ENCODE results near the gene TPCN2.

The TPCN2 gene

DNA sequence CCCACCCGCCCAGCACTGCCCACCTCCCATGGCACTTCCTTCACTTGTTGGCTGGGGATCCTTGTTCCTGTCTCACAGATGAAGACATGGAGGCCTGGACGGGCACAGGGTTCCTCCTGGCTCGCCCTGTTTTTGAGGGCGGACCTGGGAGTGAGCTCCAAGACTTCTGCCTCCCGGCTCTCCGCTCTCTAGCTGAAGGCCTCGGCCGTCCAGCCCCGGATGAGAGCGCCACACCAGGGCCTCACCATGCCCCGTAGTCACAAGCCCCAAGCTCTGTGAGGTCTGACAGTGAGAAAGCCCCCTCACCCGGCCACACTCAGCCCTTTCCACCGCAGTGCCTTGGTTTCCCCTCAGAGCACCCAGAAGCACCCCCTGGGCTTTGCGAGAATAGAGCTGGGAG, 9.1 kb downstream of the TPCN2 start:
- DNase-seq (ENCODE audit: low spot score), result no peak

DNA sequence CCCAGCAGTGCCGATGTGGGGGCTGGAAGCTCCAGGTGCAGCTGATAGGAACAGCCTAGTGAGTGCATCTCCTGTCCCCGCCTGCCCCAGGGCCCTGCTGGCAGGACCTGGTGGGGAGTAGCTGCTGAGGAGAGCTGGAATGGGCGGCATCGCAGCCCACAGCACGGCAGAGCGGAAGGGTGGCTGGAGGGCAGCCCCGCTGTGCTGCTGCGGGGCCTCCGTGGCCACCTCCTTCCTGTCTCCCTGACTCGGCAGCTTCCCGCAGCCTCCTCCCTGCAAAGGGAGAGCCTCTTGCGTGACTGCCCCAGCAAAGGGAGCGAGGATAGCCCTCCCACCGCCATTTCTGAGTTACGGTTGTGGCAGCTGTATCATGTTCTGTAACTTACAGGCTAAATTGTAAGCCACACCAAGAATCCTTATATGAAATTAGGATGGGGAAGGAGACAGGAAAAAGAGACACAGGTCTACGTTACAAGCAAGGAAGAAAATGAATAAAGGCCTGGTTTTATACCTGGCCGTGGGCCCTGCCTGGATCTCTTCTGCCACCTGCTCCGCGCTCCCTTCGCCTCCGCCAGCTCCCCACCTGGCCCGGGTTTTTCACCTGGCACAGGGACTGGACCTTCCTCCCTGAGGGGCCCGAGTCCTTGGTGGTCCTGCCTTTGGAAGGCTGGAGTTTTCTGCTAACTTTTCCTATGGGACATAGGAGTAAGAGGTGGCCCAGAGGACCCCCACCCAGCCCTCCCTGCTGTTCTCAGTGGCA, 10.0 kb downstream of the TPCN2 start:
- peak; percentile 44 for DNase-seq (ENCODE audit: low spot score)

DNA sequence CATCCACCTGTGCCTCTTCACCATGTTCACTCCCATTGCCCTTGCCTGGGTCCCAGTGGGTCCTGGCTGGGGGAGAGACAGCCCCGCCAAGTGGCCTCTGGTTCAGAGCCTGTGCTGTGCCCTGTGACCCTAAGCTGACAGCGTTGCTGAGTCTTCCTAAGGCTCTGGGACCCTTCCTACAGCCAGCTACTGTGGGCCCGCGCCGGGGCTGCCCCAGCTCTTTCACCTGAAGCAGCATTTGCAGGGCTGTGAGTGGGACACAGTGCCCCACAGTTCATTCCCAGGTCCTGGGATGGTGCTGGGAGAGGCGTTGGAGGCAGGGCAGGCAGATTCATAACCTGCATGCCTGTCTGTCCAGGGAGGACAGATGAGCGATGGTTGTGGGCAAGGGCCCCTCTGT, 10.7 kb downstream of the TPCN2 start:
- DNase-seq (ENCODE audit: low spot score), result no peak

DNA sequence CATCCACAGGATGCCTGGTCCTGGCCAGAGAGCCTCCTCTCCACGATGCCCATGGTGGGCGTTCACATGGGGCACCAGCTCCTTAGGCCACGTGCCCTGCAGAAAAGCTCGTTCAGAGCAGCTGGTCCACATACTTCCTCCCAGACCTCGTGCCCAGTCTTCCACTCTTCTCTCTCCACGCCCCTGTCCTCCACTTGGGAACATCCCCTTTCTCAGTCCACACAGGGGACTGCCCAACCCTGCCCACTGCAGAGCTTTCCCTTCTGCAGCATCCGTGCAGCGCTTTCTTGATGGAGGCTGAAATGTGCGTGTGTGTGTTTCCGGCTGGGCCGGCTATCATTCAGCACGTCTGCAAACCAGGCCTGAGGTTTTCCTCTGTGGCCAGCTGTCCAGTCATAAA, 11.3 kb downstream of the TPCN2 start:
- DNase-seq (ENCODE audit: low spot score), result no peak

DNA sequence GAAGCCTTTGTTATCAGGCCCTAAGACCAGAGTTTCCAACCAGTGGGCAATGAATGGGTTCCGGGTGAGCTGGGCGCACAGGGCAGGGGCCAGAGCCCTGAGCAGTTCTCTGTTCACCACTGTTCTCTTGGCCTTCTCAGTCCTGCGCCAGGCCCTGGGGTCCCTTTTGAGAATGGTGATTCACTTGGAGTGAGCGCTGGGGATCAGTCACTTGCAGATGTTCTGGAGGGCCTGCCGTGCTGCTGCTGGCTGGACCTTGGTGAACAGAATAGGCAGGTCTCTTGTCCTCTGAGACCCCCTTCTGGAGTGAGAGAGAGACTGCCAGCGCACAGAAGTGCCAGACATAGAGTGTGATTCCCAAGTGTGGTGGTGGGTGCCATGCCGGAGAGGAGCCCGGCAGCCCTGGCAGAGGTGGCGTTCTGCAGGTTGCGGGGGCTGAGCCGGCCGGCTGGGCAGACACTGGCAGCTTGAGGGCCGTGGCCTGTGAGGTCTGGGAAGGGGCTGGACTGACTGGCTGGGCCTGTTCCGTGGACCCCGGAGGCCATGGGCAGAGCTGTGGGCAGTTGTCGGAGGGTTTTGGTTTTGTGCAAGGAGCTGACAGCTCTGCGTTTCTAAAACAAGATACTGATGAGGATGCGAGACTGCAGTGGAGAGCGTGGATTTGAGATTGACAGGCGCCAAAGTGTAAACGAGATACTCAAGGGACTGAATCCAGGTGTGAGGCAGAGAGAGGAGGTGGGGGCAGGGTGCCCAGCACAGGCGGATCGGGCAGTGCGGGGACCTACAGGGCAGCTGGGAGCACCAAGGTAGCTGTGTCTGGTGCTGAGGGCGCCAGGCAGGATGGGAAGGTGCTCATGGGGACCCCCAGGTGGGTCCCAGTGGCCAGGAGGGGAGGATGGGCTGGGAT, 12.3 kb downstream of the TPCN2 start:
- DNase-seq (ENCODE audit: low spot score), result no peak

DNA sequence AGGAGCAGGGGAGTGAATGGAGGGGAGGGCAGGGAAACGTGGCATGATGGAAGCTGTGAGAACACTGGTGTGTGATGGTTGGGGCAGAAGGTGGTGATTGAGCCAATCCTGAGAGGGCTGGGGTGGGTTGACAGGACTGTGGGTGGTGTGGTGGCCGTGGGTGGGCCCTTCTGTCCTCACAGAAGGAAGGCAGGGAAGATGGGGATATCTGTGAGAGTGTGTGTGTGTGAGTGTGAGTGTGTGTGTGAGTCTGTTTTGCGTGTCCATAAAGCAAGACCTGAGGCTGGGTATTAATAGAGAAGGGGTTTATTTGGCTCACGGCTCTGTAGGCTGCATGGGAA, 13.0 kb downstream of the TPCN2 start:
- no peak for DNase-seq (ENCODE audit: low spot score)

DNA sequence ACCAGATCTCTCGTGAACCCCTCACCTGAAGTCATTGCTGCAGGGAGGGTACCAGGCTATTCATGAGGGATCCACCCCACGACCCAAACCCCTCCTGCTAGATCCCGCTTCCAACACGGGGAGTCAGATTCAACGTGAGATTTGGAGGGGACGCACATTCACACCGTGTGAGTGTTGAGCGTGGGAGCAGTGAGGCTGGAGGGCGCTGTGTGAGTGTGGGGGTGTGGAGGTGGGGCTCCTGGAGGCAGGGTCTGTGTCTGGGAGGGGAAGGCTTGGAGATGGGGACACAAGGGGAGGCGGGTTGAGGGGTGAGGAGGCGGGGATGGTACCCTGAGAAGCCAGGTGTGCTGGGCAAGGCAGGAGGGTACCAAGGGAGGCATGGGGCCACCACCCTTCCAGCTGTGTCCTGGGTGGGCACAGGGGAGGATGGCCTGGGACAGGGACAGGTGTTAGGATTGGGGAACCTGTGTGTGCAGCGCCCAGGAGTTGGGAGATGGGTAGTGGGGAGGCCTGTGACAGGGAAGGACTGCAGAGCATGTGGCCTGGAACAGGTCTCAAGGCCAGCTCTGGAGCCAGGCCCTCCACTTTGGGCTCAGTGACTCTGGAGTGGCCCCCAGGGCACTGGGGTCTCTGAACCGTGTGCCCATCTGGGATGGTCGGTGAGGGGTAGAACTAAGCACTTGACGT, 13.6 kb downstream of the TPCN2 start:
- no peak for DNase-seq (ENCODE audit: low spot score)

DNA sequence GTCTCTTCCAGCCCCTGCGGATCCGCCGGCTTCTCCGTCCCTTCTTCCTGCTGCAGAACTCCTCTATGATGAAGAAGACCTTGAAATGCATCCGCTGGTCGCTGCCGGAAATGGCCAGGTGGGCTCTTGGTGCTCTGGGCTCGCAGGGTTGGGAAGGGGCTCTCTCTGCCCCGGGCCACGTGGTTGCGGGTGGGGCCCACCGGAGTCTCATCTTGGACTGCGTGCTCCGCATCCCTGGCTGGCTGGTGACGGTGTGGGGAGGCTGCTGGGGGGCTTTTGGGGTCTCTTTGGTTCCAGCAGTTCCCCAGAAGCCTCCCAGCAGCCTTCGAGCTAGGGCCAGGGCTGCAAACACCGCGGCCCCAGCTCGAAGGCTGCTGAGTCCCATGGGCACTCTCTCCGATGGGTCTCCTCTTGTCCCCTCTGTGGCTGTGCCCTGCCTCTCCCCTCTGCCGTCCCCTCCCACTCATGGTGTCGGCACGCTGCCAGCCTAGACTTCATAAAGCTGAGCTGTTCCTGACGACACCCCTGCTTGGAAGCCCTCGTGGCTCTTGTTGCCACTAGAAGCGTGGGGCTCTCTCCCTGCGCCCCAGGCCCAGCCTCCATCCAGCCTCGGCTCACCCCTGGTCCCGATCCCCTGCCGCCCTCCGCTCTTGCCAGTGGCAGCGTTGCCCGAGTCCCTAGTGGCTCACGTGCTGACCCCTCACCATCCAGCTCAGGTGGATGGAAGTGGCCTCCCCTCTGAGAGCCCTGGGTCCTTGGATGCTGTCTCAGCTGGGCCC, 14.3 kb downstream of the TPCN2 start:
- no peak for DNase-seq (ENCODE audit: low spot score)

DNA sequence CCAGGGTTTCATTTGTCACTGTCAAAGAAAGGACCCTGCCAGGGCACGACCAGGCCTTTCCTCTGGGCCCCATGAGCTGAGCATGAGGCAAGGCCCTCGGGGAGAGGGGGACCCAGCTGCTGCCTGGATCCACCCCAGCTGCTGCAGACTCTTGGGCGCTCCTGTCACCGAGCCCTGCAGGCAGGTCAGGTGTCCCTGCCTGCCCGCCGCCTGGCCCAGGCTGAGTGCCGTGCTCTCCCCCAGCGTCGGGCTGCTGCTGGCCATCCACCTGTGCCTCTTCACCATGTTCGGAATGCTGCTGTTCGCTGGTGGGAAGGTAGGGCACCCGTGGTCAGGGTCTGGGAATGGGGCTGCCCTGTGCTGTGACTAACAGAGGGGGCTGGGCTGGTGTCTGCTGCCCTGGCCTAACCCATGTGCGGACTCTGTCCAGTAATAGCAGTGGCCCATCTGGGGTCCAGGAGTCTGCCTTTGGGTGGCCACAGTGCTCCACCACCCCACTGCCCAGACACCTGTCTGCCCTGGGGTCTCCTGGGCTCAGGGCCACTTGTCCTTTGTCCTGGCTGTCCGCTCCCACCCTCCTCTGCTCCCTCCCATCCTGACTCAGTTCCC, 15.0 kb downstream of the TPCN2 start:
- DNase-seq (ENCODE audit: low spot score), result no peak

DNA sequence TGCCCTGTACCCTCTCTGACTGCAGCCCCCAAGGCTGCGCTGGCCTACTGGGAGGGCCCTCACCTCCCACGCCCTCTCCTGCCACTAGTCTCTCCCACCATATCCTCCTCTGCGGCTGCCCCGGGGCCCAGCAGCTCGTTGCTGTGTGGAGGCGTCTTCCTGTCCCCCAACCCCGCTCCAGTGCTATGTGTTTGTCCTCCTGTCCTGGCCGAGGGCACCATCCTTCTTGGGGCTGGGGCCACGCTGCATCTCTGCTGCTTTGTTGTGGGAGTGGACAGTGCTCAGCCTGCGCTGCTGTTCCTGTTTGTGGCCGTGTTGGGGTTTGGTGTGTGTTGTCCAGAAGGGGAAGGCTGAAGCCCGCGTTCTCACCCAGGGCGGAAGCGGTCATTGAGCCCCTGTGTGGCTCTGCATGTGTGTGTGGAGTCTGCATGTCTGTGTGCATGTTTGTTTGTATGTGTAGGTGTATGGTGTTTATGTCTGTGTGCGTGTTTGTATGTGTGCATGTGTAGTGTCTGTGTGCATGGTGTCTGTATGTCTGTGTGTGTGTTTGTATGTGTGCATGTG, 15.7 kb downstream of the TPCN2 start:
- DNase-seq (ENCODE audit: low spot score), result no peak

DNA sequence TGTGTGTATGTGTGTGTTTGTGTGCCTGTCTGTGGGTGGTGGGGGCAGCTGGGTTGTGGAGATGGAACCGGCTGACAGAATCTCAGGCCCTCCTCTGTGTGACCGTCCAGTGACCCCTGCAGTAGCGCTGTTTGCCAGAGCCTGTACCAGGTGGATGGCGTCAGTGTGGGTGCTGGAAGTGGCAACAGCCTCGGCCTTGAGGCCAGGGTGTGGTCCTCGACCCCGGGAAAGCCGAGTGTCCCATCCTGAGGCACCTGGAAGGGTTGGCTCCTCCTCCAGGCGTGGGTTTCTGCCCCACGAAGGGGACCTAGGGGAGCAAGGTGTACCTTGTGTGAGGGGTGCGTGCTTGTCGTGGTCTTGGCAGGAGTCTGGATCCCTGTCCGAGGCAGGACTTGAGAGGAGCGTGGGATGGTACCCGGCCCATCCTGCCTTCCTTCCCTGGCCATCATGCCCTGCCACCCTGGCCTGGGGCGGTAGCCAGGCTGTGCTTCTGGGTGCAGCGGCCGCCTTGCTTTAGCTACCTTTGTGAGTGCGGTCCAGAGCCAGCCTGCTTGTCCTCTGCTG, 16.5 kb downstream of the TPCN2 start:
- peak; percentile 31 for DNase-seq (ENCODE audit: low spot score)

DNA sequence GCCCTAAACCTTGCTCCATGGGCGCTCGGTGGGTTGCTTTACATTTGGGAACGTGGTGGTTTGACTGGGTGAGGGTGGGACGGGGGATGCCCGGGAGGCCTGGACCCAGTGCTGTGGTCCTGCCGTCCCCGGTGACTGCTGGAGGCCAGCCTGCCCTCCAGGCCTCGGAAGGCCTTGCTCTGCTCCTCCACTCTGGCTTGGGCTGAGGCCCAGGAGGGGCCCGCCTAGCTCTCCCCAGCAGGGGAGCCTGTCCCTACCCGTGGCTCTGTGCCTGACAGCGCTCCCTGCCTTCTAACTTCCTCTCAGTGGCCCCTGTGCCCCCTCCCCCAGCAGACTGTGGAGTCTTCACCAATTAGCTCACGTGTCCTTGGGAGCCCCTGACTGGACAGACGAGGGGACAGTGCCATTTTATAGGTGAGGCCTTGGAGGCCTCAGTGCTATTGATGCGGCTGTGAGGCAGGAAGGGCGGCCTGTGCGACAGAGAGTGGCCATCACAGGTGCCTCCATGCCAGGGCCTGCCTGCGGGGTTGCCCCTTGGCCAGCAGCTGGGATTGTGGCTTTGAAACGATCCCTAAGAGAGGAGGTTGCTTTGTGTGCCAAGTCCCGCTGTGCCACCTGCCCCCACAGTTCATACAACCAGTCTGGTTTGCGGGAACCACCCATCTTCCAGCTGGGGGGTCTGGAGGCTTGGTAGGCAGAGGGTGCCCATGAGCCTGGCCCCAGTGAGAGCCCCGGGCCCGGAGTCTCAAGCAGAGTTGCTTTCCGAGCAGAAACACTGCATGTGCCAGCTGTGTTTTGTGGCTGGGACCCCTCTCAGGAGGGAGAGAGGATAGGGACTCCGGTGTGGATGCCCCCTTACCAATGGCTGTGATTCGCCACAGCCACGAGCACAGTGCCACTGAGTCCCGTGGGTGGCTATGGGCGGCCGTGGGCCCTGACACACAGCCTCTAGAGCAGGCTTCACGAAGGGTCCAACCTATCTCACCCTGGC, 17.7 kb downstream of the TPCN2 start:
- DNase-seq (ENCODE audit: low spot score), result no peak

DNA sequence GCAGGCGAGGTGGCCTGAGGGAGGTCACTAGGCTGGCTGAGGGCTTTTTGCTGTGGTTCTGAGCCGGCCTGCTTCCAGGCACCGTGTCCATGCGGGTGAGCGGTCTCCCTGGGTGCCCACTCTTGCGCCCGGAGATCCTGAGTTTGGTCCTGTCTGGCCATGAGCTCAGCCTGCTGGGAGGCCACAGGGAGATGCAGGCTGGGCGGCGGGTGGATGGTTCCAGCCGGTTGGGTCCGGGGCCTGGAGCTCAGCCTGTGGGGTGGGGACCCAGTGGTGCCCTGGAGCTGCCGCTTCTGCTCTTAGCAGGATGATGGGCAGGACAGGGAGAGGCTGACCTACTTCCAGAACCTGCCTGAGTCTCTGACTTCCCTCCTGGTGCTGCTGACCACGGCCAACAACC, 18.5 kb downstream of the TPCN2 start:
- DNase-seq (ENCODE audit: low spot score), result no peak

DNA sequence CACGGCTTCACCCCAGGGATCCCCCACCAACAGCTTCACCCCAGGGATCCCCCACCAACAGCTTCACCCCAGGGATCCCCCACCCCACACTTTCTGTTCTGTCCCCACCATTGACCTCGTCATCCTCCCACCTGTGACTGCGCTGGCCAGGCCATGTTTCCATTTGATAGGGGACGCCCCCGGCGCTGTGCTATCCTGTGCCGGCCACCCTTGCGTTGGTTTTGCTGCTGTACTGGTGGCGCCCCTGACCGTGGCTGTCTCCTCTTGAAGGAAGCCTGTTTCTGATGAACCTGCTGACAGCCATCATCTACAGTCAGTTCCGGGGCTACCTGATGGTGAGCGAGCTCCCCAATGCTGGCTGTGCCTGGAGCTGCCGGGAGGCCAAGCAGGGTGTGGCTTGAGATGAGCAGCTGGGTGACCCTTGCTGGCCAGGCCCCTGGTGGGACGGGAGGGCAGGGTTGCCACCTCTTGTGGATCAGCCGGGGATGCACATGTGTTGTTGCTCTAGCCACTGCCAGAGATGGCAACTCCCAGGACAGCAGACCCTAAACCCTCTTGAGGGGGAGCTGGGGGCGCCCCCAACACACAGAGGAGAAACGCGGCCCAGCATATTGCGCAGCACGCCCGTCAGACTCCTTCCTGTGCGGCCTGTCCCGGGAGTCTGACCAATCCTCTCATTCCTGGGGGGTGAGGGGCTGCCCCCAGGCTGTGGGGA, 22.5 kb downstream of the TPCN2 start:
- DNase-seq (ENCODE audit: low spot score), result no peak

DNA sequence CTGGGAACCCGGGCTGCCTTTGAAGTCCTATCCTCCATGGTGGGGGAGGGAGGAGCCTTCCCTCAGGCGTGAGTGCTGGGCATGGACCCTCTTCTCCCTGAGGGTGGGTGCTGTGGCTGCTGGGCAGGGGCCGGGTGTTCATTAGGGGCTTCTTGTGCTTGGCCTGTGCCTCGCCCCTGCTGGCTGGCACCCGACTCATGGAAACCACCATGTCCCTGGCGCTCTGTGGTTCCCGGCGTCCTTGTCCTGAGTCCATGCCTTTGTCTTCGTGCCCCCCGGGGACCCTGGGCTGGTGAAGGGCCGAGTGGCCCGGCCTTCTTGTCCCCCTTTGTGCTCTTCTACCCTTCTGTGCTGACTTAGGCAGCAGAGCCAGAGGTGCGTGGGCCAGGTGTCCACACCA, 23.2 kb downstream of the TPCN2 start:
- DNase-seq (ENCODE audit: low spot score), result no peak

DNA sequence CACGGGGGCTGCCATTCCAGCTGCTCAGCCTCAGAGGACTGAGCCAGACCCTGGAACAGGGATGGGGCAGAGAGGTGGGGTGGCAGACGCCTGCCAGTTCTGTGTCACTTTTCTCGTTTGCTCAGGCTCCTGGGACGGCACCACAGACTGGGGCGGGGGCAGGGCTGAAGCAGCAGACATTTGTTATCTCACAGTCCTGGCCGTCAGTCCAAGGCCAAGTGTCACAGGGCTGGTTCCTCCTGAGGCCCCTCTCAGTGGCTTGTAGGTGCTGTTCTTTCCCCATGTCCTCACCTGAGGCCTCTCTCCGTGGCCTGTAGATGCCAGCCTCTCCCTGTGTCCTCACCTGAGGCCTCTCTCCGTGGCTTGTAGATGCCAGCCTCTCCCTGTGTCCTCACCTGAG, 24.7 kb downstream of the TPCN2 start:
- DNase-seq (ENCODE audit: low spot score), result no peak

DNA sequence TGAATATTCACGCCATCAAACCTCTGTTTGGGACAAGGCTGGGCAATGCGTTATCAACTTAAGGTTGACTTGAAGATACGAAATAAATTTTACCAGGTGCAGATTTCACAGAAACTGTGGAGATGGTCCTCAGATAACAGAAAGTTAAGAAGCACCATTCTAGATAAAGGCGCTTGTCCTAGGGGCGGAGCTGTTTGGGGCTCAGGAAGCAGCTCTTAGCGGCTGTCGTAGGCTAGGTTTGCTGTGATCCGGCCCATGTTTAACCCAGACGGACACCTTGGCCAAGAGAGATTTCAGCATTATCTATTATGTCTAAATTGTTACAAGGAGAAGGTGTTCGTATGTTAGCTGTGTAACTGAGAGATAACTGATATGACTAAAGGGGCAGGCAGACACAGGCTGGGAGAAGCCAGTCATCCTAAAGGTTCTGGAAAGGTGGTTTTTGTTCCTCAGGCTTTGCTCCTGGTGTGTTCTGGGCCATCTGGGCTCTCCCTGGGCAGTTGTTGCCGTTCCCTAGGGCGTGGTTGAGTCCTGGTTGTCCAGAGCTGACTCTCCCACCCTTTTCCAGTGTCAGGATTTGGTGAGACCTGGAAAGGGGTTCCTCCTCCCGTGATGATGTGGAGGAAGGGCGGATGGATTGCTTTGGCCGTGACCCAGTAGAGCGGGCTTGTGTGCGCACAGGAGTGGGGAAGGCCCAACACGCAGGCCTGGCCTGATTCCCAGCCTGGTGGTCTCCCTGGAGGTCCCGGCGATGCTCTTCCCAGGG, 25.8 kb downstream of the TPCN2 start:
- DNase-seq (ENCODE audit: low spot score), result no peak

DNA sequence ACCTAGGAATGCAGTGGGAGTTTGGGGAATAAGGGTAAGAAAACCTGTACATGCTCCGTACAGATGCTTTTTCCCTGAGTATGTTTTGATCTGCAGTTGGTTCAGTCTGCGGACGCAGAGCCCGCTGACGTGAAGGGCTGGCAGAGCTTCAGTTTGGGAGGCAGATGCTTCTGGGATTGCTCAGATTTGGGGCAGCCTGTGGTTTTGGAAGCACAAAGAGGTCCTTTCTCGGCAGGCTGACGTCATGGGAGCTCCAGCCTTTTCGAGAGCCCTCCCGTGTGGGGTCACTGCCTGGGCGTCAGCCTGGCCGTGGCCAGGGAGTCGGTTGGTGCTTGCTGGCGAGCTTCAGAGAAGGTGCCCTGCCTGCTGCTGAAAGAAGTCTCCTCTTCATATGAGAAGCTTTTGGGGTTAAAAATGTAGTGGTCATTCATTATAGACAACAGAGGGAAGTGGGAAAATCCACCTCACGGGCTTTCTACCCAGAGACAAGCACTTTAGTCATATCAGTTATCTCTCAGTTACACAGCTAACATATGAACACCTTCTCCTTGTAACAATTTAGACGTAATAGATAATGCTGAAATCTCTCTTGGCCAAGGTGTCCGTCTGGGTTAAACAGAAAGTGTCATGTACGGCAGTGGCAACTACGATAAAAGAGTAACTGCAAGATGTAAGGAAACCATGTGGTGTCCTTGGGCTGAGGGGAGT, 26.8 kb downstream of the TPCN2 start:
- DNase-seq (ENCODE audit: low spot score), result peak; percentile 87

All from cerebellar cortex (tissue), 1 donor.